Stimulated activated CD8-positive, alpha-beta memory T cell treated with anti-CD3 and anti-CD28 coated beads, Interleukin-4, amount 100 ng/mL, for 24 hours (primary cell): ENCODE data around the gene GNB1L.

ENCODE experiments used
- DNase-seq: peaks from one replicate; pipeline ENCODE4 v3.0.0-alpha.2; 2020; ENCODE audit warnings: low read depth

Gene GNB1L

DNA sequence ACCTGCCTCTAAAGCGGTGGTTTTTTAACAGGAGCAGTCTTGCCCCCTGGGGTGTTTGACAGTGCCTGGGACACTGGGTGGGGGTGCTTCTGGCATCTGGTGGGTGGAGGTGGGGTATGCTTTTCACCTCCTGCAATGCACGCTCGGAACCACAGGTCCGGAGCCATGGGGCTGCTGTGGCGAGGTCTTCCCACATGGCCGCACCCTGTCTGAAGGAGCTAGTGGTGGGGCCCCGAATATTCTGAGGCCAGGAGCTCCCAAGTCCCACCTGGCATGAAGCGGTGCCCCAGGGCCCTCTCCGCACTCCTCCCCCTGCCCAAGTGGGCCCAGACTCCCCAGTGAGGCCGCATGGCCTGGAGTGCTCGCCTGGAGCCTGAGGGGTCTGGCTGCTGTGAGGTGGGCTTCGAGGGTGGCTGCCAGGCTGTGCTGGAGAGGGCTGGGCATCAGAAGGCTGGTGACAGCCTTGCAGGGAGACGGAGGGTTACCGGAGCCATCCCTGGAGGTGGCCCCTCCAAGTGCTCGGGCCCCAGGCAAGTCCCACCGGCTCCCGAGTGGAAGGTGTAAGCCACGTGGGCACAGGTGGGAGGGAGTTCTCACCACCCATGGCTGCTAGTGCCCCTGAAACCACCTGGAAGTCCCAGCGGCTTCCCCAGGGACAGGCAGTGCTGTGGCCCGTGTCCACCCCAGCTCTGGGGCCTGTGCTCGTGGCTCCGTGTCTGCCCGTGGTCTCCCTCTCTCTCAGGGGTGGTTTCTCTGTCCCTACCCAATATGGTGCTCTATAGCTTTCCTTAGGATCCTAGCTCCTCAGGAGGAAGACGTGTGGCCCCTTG, 79.0 kb downstream of the GNB1L start:
- no peak for DNase-seq

GRCh38 chr22:19774628-19775027, 80.0 kb downstream of the GNB1L start:
- no peak for DNase-seq

GRCh38 chr22:19773470-19774040, 81.1 kb downstream of the GNB1L start:
- no peak for DNase-seq

- no peak for DNase-seq
These were observed 81.8 kb downstream of the GNB1L start for GRCh38 chr22:19772673-19773469.

DNA sequence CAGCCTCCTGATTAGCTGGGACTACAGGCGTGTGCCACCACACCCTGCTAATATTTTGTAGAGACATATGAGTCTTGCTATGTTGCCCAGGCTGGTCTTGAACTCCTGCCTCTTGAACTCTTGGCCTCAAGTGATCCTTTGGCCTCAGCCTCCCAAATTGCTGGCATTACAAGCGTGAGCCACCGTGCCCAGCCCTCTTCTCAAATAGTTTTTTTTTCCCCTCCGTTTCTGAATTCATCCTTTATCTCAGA, 82.3 kb downstream of the GNB1L start:
- no peak for DNase-seq

GRCh38 chr22:19770349-19771220, 84.1 kb downstream of the GNB1L start:
- no peak for DNase-seq

- DNase-seq, result no peak
These were observed 85.3 kb downstream of the GNB1L start for GRCh38 chr22:19769393-19769715.

DNA sequence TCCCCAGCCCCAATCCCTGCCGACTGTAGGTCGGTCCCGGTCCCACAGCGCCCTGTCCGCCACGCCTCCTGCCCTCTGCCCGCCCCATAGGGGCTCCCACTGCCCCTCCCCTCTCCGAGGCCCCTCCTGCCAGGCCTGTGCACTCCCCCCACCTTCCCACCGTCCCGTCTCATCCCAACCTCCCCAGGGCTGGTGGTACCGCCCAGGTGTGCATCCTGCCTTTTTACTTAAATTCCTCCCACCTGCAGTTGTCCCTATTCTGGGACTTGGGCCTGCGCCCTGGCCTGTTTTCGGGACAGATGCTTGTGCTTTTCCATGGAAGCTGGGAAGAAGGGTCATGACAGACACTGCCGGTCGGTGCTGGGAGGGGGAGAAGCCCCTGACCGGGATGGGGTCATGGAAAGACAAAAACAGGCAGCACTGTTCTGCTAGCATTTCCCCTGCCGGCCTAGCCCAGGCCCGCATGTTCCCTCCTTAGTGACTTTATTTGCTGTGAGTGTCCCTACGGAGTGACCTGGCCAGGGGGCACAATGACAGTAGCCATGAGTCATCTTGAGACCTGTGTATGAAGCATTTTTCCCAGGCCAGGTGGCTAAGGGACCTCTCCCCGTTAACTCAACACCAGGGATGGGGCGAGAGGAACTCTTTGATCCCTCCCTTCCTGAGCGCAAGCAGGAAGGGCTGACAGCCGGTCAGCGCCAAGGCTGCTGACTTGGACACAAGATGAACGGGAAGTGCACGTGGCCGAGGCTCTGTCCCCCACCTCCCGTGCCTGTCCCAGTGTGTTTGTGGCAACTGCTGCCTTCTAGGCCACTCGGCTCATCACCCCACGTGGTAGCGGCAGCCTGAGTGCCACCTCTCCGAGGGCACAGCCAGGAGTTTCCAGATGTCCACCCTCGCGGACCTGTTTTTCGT, 87.0 kb downstream of the GNB1L start:
- DNase-seq, result no peak

DNA sequence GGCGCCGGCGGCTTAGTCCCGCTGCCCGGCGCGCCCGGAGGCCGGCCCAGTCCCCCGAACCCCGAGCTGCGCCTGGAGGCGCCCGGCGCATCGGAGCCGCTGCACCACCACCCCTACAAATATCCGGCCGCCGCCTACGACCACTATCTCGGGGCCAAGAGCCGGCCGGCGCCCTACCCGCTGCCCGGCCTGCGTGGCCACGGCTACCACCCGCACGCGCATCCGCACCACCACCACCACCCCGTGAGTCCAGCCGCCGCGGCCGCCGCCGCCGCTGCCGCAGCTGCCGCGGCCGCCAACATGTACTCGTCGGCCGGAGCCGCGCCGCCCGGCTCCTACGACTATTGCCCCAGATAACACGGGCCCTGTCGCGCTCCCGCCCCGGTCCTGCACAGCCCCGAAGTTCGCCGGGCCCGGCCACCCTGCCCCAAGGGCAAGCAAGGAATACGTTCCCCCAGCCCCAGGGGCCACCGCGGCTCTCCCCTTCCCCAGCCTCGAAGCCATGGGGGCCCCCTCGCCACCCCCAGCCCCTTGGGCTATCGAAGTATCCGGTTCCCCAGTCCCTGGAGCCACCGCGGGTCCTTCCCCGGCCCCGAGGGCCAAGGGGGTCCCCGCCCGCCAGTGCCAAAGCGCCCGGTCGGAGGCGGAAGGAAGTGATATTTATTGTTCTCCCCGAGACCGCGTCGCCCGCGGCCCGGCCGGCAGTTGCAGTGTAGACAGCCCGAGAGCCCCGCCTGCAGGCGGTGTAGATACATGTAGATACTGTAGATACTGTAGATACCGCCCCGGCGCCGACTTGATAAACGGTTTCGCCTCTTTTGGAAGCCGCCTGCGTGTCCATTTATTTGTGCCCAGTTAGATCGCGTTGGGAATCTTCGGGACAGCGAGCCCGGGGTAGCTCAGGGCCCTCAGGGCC, 87.9 kb downstream of the GNB1L start:
- DNase-seq, result peak; percentile 22

DNA sequence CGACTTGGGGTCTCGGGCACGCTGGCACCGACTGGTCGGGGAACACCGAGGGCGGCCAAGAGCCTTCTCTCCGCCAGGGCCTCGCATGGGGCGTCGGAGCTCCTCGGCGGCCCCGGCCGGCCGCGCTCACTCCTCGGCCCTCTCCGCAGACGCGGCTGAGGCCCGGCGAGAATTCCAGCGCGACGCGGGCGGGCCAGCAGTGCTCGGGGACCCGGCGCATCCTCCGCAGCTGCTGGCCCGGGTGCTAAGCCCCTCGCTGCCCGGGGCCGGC, 88.5 kb downstream of the GNB1L start:
- no peak for DNase-seq

DNA sequence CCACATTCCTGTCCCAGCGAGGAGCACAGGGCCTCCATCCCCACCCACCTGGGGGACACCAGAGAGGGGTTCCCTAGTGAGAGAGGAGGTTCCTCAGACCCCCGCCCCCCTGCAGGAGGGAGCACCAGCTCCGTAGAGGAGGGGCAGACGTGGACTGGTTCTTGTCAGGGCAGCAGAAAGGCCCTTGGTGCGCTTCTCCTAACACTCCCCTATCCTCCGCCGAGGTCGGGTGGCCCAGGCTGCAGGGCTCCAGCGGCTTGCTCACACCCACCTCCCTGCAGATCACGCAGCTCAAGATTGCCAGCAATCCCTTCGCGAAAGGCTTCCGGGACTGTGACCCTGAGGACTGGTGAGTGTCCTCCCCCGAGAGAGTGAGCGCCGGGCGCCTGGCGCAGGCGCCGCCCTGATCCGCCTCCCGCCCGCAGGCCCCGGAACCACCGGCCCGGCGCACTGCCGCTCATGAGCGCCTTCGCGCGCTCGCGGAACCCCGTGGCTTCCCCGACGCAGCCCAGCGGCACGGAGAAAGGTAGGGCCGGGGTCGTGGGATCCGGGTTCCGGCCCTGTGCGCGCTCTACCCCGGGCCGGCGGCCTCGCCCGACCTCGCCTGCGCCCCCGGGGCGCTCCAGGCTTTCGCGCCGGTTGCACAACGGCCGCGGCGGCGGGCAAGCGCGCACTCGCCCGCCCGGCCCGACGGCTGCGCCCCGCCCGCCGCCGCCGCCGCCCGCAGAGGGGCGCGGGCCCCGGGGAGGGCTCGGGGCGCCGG, 89.0 kb downstream of the GNB1L start:
- no peak for DNase-seq

- no peak for DNase-seq
These were observed 89.8 kb downstream of the GNB1L start for GRCh38 chr22:19764636-19765476.

DNA sequence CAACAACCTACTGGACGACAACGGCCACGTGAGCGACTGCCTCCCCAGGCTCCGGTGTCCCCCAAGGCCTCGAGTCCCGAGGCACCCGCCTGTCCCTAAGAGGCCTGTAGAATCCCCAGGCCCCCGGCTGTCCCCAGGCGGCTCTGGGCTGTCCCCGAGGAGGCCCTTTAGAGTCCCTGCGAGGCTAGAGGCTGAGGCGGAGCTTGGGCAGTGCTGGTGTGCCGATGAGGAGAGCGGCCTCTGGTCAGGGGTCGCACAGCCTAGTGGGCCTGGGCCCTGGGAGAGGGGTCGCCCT, 90.4 kb downstream of the GNB1L start:
- DNase-seq, result no peak

DNA sequence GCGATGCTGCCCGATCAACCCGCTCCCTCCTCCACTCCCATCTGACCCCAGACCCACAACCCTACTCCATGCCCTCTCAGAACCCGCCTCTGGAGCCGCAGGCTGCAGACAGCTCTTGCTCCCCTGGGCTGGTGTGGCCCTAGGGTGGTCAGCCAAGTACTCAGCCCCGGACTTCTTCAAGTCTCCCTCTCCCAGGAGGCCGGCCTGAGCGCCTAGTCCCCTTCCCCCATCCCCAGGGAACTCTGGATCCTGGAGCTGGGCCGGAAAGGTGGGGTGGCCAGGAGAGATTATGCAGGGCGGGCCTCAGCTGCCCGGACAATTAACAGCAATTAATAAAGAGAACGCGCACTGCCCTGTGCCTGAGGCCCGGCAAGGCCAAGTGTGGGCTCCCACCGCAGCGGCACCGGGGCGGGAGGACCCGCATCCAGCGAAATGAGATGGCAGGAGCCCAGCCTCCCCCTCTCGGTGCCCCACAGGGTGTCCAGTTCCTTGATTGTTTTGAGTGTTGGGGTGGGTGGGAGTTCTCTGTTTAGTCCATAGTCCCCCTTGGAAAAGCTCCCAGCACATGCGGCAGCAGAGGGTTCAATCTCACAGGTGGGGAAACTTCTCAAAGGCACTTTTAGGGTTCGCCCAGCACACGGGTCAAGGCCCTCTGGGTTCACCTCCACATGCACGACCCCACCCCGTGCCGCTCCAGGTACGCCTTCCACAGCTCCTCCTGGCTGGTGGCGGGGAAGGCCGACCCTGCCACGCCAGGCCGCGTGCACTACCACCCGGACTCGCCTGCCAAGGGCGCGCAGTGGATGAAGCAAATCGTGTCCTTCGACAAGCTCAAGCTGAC, 91.0 kb downstream of the GNB1L start:
- DNase-seq, result no peak

DNA sequence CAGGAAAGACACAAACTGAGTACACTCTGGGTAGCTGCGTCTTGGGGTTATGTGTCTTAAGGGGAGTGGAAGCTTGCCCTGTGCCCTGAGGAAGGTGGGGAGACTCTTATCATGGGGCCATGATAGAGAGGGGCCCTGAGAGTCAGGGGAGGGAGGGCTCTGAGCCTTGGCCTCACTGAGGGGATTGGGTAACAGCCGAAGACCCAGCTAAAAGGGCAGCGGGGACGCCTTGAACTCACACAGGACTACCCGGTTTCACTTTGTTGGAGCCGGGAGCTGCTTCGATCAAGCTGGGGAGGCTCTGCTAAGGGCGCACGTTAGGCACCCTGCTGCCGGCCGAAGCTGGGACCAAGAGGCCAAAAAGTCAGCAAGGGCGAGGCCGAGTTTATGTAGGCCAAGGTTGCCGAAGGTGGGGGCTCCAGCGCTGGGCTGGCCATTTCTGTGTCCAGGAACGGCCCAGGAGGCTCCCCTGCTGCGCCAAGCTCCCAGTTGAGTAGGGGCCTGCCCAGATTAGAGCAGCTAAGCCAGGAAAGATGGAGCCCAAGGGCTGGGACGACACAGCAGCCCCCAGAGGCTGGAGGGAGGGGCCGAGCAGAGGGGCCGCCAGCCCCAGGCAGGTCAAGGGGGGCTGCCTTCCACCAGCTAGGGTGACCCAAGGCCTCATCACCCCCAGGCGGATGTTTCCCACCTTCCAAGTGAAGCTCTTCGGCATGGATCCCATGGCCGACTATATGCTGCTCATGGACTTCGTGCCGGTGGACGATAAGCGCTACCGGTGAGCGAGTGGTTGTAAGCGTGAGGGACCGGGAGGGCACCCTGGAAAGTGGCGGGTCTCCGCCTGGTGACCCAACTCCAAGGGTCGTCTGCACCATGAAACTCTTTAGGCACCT, 91.9 kb downstream of the GNB1L start:
- DNase-seq, result no peak

DNA sequence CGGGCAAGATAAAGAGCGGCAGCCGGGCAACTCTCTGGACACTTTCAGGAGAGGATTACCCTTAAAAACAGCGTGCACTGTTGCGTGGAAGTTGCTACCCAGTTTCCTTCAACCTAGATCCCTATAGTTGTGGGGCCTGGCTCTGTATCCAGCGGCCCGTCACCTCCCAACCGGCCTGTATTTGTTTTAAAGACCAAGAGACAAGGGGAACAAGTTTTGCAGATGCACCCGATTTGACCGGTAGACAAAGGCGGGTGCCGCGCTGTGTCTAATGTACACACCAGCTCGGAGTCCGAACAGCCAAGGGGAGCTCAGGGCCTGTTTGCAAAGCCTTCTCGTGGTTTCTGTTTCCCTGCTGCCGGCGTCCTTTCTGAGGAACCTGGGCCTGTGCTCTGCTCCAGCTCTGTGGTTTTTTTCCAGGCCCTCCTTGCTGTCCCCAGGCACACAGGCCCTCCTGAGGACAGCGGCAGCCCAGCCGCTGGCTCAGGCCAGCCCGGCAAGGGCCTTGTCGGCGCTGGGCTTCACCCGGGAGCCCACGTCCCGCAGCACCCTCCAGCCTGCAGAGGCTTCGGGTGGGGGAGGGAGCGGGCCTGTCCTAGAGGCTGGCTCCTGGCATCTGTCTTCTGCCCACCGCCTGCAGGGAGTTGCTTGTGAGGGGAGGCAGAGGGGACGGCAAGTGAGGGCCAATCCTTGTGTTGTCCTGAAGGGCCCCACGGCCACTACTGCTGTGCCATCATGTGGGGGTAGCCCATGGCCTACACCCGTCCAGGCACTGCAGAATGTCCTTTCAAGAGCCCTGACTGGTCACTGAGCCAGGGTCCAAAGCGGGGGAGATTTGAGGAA, 92.7 kb downstream of the GNB1L start:
- no peak for DNase-seq
